Right atrium auricular region (tissue), 2 donors: Measurements from ENCODE around the gene CACNA2D3. TPM values are rescaled to one million over a fixed set of nuclear protein-coding genes. Genes with fewer than 3 reads are reported as not detected.

Experiments
- DNase-seq: peaks from one replicate; pipeline ENCODE4 v3.0.0-alpha.2; 2019; ENCODE audit warnings: low spot score
- H3K27ac ChIP-seq, 2 donors: fragments of 200-600 bp; sonication (generic); 1 replicate in 1 of 2; 2 replicates in 1 of 2; pipeline ENCODE4 v1.5.1; 2016 to 2019
- H3K27me3 ChIP-seq, 2 donors: fragments of 200-600 bp; sonication (generic); one replicate each; pipeline versions ENCODE4 v1.5.1 to v1.6.0; 2017 to 2019
- H3K36me3 ChIP-seq: fragments of 200-600 bp; sonication (generic); one replicate; pipeline ENCODE4 v1.5.1; 2016
- H3K4me1 ChIP-seq, 2 donors: fragments of 200-600 bp; sonication (generic); one replicate each; pipeline versions ENCODE4 v1.5.1 to v1.6.0; 2017 to 2019
- H3K4me3 ChIP-seq, 2 donors: fragments of 200-600 bp; sonication (generic); 1 replicate in 1 of 2; 2 replicates in 1 of 2; pipeline ENCODE4 v1.5.1; 2017 to 2019; ENCODE audit warnings: mild to moderate bottlenecking in 1 of 2, moderate library complexity in 1 of 2
- H3K9me3 ChIP-seq, 2 donors: fragments of 200-600 bp; sonication (generic); one replicate each; pipeline ENCODE4 v1.5.1; 2019
- total RNA-seq, 2 donors: library from RNA; depleted of rRNA; stranded (reverse); fragments of >200 nt; gene quantifications; one replicate each; pipeline ENCODE4 v1.1.0, GENCODE V29; 2016
- TF ChIP-seq, protein P1 (sequence below), 2 donors: fragments of 200-600 bp; sonication (generic); IDR thresholded peaks; one replicate each; pipeline ENCODE4 v1.5.1; 2019; ENCODE audit warnings: antibody characterized with exemption in 2 of 2

CACNA2D3 gene
- total RNA-seq = 10 to 100 TPM; 10.9 to 17.2 TPM

DNA sequence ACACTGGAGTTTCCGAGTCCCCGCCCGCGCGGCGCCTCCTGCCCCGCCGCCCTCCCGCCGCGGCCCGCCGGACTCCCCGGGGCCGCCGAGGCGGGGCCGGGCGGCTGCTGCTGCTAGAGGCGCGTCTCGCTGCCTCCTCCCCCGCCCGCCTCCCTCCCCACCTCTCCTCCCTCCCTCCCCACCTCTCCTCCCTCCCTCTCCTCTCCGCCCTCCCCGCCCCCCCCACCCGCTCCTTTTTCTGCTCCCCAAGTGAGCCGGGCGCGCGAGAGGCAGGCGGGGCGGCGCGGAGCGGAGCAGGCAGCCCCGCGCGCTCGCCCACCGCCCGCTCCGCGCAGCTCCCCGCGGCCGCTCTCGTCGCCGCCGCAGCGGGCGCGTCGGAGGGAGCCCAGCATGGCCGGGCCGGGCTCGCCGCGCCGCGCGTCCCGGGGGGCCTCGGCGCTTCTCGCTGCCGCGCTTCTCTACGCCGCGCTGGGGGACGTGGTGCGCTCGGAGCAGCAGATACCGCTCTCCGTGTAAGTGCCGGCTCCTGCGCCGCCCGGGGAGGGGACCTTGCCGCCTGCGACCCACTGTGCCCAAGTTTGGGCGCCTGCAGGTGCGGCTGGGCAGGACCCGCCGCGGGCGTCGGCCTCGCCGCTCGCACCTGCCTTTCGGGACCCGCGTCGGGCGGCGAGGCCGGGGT is at the start of gene CACNA2D3:
CACNA2D3 (plus strand) TSS at position 229 of the 679 bp plus-strand sequence.
- H3K4me3 ChIP-seq = peak within 1 kb of the TSS; percentile 68 to 70
- H3K9me3 ChIP-seq = no peaks in the 10 kb centered on the region
- H3K27me3 ChIP-seq = no peaks in the 10 kb centered on the region
- no peaks in the 10 kb centered on the region for H3K36me3 ChIP-seq
- TF ChIP-seq, protein P1, sequence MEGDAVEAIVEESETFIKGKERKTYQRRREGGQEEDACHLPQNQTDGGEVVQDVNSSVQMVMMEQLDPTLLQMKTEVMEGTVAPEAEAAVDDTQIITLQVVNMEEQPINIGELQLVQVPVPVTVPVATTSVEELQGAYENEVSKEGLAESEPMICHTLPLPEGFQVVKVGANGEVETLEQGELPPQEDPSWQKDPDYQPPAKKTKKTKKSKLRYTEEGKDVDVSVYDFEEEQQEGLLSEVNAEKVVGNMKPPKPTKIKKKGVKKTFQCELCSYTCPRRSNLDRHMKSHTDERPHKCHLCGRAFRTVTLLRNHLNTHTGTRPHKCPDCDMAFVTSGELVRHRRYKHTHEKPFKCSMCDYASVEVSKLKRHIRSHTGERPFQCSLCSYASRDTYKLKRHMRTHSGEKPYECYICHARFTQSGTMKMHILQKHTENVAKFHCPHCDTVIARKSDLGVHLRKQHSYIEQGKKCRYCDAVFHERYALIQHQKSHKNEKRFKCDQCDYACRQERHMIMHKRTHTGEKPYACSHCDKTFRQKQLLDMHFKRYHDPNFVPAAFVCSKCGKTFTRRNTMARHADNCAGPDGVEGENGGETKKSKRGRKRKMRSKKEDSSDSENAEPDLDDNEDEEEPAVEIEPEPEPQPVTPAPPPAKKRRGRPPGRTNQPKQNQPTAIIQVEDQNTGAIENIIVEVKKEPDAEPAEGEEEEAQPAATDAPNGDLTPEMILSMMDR (IDR thresholded peaks at IDR 0.05) = no peak
- H3K27ac ChIP-seq = peak within 1 kb of the TSS; percentile 74 to 87
- peaks cover 0 to 10% of the 10 kb centered on the region in 2 donors for H3K4me1 ChIP-seq
- no peak for DNase-seq

DNA sequence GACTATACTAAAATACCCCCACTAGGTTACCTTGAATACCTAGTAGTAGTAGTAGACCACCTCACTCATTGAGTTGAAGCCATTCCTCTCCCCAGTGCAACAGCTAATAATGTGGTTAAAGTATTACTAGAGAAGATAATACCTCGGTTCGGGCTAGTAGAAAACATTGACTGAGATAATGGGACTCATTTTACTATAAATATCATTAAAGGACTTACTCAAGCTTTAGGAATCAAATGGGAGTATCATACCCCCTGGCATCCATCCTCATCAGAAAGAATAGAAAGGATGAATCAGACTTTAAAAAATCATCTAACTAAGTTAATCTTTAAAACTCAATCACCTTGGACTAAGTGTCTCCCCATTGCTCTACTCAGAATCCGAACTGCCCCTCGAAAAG is 49.0 kb upstream of the CACNA2D3 start:
- Histone ChIP-seq H3K4me3 (no peak overlapping the region), H3K27me3 (no peaks in the 10 kb centered on the region), H3K36me3 (no peaks in the 10 kb centered on the region), H3K27ac (no peak overlapping the region), H3K9me3 (peaks cover 0 to 15% of the 10 kb centered on the region in 2 donors), H3K4me1 (no peaks in the 10 kb centered on the region)
- TF ChIP-seq, protein P1 (IDR thresholded peaks at IDR 0.05) = no peak
- DNase-seq = no peak

DNA sequence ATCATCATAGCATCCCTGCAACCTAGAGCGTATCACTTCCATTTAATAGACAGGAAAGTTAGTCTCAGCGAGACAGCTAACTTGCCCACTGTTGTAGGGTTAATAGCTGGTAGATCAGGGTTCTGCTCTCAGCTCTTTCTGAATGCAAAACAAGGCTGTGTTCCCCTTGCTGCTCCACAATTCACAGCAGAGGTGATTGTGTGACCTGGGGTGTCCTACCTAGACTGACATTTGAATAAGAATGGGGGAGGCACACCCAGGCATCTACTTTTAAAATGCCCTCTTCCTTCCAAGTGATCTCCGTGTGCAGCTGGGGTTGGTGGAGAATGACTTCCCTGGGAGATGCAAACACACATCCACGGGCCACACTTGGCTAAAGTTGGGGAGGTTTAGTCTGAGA is 43.0 kb upstream of the CACNA2D3 start:
- DNase-seq = no peak
- Histone ChIP-seq H3K9me3 (no peaks in the 10 kb centered on the region), H3K4me3 (no peak overlapping the region), H3K36me3 (no peaks in the 10 kb centered on the region), H3K27ac (no peak overlapping the region), H3K27me3 (no peaks in the 10 kb centered on the region), H3K4me1 (no peaks in the 10 kb centered on the region)
- TF ChIP-seq, protein P1 (IDR thresholded peaks at IDR 0.05) = no peak

DNA sequence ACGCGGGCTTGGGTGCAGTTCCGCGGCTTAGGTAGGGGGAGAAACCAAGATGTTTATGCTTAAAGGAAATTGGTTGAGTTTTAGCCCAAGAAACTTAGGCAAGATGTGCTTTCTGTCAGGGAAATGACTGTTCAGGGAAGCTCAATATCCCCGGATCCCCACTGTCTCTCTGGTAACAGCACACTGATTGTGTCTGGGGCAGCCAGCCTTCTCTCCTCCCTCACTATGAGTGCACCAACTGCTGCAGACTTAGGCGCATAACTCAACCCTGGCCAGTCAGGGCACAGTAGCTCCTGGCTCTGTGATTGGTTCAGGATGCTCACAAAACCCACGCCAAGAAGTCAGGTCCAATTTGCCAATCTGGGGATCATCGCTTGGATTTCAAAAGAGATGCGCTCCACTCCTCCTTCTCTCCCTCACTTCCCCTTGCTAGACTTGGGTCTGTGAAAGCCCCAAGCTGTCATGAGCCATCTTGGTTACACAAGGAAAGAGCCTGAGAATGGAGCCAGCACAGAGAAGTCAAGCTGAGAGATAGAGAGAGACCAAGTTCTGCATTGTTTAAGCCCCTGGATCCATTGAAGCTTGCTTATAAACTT is 42.5 kb upstream of the CACNA2D3 start:
- DNase-seq = no peak
- Histone ChIP-seq H3K27ac (no peak overlapping the region), H3K4me3 (no peak overlapping the region), H3K4me1 (no peaks in the 10 kb centered on the region), H3K27me3 (no peaks in the 10 kb centered on the region), H3K36me3 (no peaks in the 10 kb centered on the region), H3K9me3 (no peaks in the 10 kb centered on the region)
- TF ChIP-seq, protein P1 (IDR thresholded peaks at IDR 0.05) = no peak

DNA sequence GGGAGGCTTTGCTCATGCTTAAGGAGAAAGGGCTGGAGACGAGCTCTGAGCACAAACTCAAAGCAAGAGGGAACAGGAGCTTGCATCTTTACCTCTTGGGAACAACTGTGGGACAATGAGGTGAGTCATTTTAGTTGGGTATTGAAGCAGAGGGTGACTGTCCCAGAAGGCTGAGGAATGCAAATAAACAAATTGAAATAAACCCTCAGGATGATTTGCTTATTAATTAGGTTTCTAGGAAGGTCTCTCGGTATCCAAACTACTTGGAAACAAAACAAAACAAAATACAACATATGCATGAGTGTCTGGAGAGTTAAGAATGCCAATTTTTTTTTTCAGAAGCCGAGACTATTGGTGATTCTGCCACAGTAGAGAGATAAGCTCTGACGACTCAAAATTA is 38.4 kb upstream of the CACNA2D3 start:
- TF ChIP-seq, protein P1 (IDR thresholded peaks at IDR 0.05) = no peak
- Histone ChIP-seq H3K36me3 (no peaks in the 10 kb centered on the region), H3K27me3 (no peaks in the 10 kb centered on the region), H3K9me3 (no peaks in the 10 kb centered on the region), H3K4me3 (no peak overlapping the region), H3K27ac (no peak overlapping the region), H3K4me1 (peaks cover 0 to 7% of the 10 kb centered on the region in 2 donors)
- DNase-seq = no peak
